Neural cell (in vitro differentiated cells): ENCODE data around the gene VMAC. TPM values are rescaled to one million over a fixed set of nuclear protein-coding genes. Genes with fewer than 3 reads are reported as not detected.

ENCODE experiments used
- H2AFZ ChIP-seq: fragments of 200-600, 300-800 bp; sonication (generic), shearing (Covaris generic); 2 replicates; pipeline ENCODE4 v1.6.0; 2014; ENCODE audit warnings: low read depth, mild to moderate bottlenecking, antibody characterized with exemption, low read length, moderate library complexity
- H3F3A ChIP-seq: fragments of 200-600 bp; shearing (Covaris generic); 2 replicates; pipeline ENCODE4 v1.6.1; 2016; ENCODE audit warnings: mild to moderate bottlenecking, moderate library complexity, mixed read lengths, antibody characterized with exemption, low read length; ENCODE audit not compliant: insufficient read depth, poor library complexity, severe bottlenecking
- H3K27ac ChIP-seq: fragments of 200-600, 300-800 bp; sonication (generic), shearing (Covaris generic); 2 replicates; pipeline ENCODE4 v1.5.1; 2014; ENCODE audit warnings: mild to moderate bottlenecking, low read length, moderate library complexity
- H3K27me3 ChIP-seq: fragments of 300-800, 200-600 bp; sonication (generic), shearing (Covaris generic); 2 replicates; pipeline ENCODE4 v1.6.0; 2014; ENCODE audit warnings: mild to moderate bottlenecking, low read depth, low read length, moderate library complexity; ENCODE audit not compliant: insufficient read depth
- H3K36me3 ChIP-seq: fragments of 300-800, 200-600 bp; sonication (generic), shearing (Covaris generic); 2 replicates; pipeline ENCODE4 v1.5.1; 2014; ENCODE audit warnings: mild to moderate bottlenecking, antibody characterized with exemption, low read length, moderate library complexity; ENCODE audit not compliant: insufficient read depth
- H3K4me2 ChIP-seq: fragments of 300-800, 200-600 bp; sonication (generic), shearing (Covaris generic); 2 replicates; pipeline ENCODE4 v1.6.0; 2014; ENCODE audit warnings: mild to moderate bottlenecking, low read length
- H3K4me3 ChIP-seq: fragments of 300-800, 200-600 bp; sonication (generic), shearing (Covaris generic); 2 replicates; pipeline ENCODE4 v1.5.1; 2014; ENCODE audit warnings: mild to moderate bottlenecking, low read length, moderate library complexity
- H3K79me2 ChIP-seq: fragments of 200-600 bp; shearing (Covaris generic); replicated peaks from 2 replicates; pipeline ENCODE4 v1.6.0; 2014; ENCODE audit warnings: mild to moderate bottlenecking, low read length, moderate library complexity; ENCODE audit not compliant: insufficient read depth
- H3K9ac ChIP-seq: fragments of 300-800, 200-600 bp; sonication (generic), shearing (Covaris generic); 2 replicates; pipeline ENCODE4 v1.6.1; 2016; ENCODE audit warnings: mild to moderate bottlenecking, low read length, mixed read lengths
- H3K9me2 ChIP-seq: fragments of 200-600 bp; shearing (Covaris generic); 2 replicates; pipeline ENCODE4 v1.6.1; 2016; ENCODE audit warnings: mild to moderate bottlenecking, low read length, mixed read lengths; ENCODE audit not compliant: insufficient read depth
- H3K9me3 ChIP-seq: fragments of 200-600, 300-800 bp; sonication (generic), shearing (Covaris generic); 2 replicates; pipeline ENCODE4 v1.6.1; 2016; ENCODE audit warnings: mild to moderate bottlenecking, mixed run types, low read length, moderate library complexity, mixed read lengths
- H4K20me1 ChIP-seq: fragments of 200-600 bp; shearing (Covaris generic); 2 replicates; pipeline ENCODE4 v1.6.1; 2016; ENCODE audit warnings: mild to moderate bottlenecking, mixed run types; ENCODE audit not compliant: insufficient read depth
- EP300 ChIP-seq: fragments of 450-650 bp; conservative IDR thresholded peaks from 2 replicates; pipeline ENCODE4 v1.6.1; 2014; ENCODE audit warnings: antibody characterized with exemption, mild to moderate bottlenecking, moderate library complexity; ENCODE audit not compliant: poor library complexity, severe bottlenecking
- EZH2 ChIP-seq: fragments of 200-600, 300-800 bp; shearing (Covaris generic), sonication (generic); IDR thresholded peaks from 2 replicates; pipeline ENCODE4 v1.6.1; 2014; ENCODE audit warnings: antibody characterized with exemption, low read length, borderline replicate concordance, mild to moderate bottlenecking; ENCODE audit not compliant: insufficient read depth, poor library complexity, severe bottlenecking
- MXI1 ChIP-seq: fragments of 450-650 bp; conservative IDR thresholded peaks from 2 replicates; pipeline ENCODE4 v1.6.1; 2014; ENCODE audit warnings: antibody characterized with exemption, mild to moderate bottlenecking; ENCODE audit not compliant: poor library complexity, severe bottlenecking
- POLR2AphosphoS5 ChIP-seq: IDR thresholded peaks from 2 replicates; pipeline ENCODE4 v1.6.1; 2012
- RAD21 ChIP-seq: fragments of 450-650 bp; conservative IDR thresholded peaks from 2 replicates; pipeline ENCODE4 v1.6.1; 2014; ENCODE audit warnings: antibody characterized with exemption, mild to moderate bottlenecking, moderate library complexity
- SMC3 ChIP-seq: fragments of 450-650 bp; conservative IDR thresholded peaks from 2 replicates; pipeline ENCODE4 v1.6.1; 2014; ENCODE audit warnings: antibody characterized with exemption, mild to moderate bottlenecking, moderate library complexity; ENCODE audit not compliant: poor library complexity
- TAF1 ChIP-seq: IDR thresholded peaks from 2 replicates; pipeline ENCODE4 v1.6.1; 2012; ENCODE audit warnings: low read depth
- polyA plus RNA-seq: library from polyadenylated mRNA; depleted of rRNA; stranded (reverse); fragments of >200 nt; gene quantifications from 2 replicates; pipeline ENCODE4 v1.2.3, GENCODE V29; 2014
- TF ChIP-seq, protein P1 (sequence below): fragments of 450-650 bp; IDR thresholded peaks from 2 replicates; pipeline ENCODE4 v1.5.1; 2014; ENCODE audit warnings: antibody characterized with exemption, mild to moderate bottlenecking, moderate library complexity; ENCODE audit not compliant: poor library complexity, severe bottlenecking
- TF ChIP-seq, protein P2 (sequence below): IDR thresholded peaks from 2 replicates; pipeline ENCODE4 v1.6.1; 2012; ENCODE audit warnings: borderline replicate concordance

VMAC gene
- polyA plus RNA-seq, 1 donor from 2014 or later, result 6.0 TPM

DNA sequence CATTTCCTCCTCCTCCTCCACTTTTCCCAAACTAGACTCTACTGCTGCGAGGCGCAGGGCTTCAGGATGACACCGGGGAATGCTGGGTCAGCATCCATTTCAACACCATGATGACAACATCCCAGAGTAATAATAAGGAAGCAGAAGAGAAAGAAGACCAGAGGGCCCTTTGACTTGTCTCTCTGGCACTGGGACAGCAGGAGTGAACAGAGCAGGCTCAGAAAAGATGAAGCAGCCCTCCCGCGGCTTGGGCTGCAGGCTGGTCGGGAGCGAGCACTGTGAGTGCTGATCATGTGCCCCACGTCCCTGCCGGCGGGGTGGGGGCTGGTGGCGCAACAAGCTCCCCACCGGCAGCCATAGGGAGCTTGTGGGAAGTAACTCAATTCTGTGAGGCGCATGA is 42.8 kb downstream of the VMAC start:
- Histone ChIP-seq H3K4me2 (no peak overlapping the region), H4K20me1 (peaks cover 3% of the 10 kb centered on the region), H2AFZ (no peak overlapping the region), H3K36me3 (peaks cover 6% of the 10 kb centered on the region), H3K9me3 (no peaks in the 10 kb centered on the region), H3K27me3 (no peaks in the 10 kb centered on the region), H3K9ac (no peak overlapping the region), H3K79me2 (peaks cover 32% of the 10 kb centered on the region), H3K9me2 (no peaks in the 10 kb centered on the region), H3K4me3 (no peak overlapping the region), H3K27ac (no peak overlapping the region), H3F3A (no peaks in the 10 kb centered on the region)
- no peak for TF ChIP-seq RAD21
- no peak for TF ChIP-seq TAF1
- TF ChIP-seq, protein P1, sequence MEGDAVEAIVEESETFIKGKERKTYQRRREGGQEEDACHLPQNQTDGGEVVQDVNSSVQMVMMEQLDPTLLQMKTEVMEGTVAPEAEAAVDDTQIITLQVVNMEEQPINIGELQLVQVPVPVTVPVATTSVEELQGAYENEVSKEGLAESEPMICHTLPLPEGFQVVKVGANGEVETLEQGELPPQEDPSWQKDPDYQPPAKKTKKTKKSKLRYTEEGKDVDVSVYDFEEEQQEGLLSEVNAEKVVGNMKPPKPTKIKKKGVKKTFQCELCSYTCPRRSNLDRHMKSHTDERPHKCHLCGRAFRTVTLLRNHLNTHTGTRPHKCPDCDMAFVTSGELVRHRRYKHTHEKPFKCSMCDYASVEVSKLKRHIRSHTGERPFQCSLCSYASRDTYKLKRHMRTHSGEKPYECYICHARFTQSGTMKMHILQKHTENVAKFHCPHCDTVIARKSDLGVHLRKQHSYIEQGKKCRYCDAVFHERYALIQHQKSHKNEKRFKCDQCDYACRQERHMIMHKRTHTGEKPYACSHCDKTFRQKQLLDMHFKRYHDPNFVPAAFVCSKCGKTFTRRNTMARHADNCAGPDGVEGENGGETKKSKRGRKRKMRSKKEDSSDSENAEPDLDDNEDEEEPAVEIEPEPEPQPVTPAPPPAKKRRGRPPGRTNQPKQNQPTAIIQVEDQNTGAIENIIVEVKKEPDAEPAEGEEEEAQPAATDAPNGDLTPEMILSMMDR, result no peak
- no peak for TF ChIP-seq EP300
- TF ChIP-seq MXI1, result no peak
- TF ChIP-seq, protein P2, sequence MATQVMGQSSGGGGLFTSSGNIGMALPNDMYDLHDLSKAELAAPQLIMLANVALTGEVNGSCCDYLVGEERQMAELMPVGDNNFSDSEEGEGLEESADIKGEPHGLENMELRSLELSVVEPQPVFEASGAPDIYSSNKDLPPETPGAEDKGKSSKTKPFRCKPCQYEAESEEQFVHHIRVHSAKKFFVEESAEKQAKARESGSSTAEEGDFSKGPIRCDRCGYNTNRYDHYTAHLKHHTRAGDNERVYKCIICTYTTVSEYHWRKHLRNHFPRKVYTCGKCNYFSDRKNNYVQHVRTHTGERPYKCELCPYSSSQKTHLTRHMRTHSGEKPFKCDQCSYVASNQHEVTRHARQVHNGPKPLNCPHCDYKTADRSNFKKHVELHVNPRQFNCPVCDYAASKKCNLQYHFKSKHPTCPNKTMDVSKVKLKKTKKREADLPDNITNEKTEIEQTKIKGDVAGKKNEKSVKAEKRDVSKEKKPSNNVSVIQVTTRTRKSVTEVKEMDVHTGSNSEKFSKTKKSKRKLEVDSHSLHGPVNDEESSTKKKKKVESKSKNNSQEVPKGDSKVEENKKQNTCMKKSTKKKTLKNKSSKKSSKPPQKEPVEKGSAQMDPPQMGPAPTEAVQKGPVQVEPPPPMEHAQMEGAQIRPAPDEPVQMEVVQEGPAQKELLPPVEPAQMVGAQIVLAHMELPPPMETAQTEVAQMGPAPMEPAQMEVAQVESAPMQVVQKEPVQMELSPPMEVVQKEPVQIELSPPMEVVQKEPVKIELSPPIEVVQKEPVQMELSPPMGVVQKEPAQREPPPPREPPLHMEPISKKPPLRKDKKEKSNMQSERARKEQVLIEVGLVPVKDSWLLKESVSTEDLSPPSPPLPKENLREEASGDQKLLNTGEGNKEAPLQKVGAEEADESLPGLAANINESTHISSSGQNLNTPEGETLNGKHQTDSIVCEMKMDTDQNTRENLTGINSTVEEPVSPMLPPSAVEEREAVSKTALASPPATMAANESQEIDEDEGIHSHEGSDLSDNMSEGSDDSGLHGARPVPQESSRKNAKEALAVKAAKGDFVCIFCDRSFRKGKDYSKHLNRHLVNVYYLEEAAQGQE, result no peak
- no peak for TF ChIP-seq POLR2AphosphoS5
- no peak for TF ChIP-seq SMC3
- no peak for TF ChIP-seq EZH2

DNA sequence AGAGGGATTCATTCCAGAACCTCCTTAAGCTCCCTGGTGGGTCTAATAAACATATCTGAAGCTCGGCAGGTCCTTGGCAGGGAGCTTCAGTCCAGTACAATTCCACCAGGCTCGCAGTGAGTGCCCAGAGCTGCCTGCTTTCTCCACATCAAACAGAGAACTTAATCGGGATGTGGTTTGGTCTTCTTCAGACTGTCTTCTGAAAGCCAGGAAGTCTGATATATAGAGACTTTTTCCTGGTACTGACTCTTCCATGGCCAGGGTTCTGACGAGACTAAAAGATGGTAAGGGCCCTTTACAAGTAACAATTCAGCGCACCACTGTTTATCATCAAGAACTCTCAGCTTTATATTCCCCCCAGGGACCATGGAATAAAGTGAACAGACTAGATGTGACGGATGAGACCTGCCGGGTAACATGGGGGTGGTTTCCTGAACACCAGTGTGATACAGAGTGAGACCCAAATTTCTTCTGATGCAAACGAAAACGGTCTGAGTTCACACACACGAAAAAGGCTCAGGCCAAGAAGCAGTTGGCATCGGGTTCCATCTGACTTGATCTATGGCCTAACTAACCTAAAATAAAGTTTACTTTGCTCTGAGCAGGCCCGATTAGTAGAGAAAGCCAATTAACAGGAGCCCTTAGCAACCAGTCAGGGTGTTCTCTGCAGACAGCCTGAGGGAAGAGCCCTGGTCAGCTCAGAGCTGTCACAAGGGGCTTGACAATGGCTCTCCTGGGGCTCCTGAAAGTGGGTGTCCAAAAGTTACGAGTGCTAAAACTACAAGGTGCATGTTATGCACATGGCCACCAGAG is 44.3 kb downstream of the VMAC start:
- Histone ChIP-seq H3K36me3 (peaks cover 6% of the 10 kb centered on the region), H3K9me3 (no peaks in the 10 kb centered on the region), H3K4me3 (no peak overlapping the region), H3K27ac (no peak overlapping the region), H3K79me2 (peaks cover 47% of the 10 kb centered on the region), H2AFZ (no peak overlapping the region), H3K9ac (no peak overlapping the region), H3K4me2 (no peak overlapping the region), H3F3A (no peaks in the 10 kb centered on the region), H3K9me2 (no peaks in the 10 kb centered on the region), H3K27me3 (no peaks in the 10 kb centered on the region), H4K20me1 (peaks cover 3% of the 10 kb centered on the region)
- no peak for TF ChIP-seq EP300
